Activated CD4-positive, CD25-positive, alpha-beta regulatory T cell treated with anti-CD3 and anti-CD28 coated beads, Interleukin-2, amount 50 U/mL, for 24 hours (primary cell): ENCODE data around the gene POLE.

ENCODE experiments used
- ATAC-seq, 2 donors: fragments of 150-1000 bp; cut with Tn5 transposase; one replicate each; pipeline ENCODE4 v1.10.0; 2021; ENCODE audit warnings: mild to moderate bottlenecking in 1 of 2, moderate library complexity in 1 of 2

The POLE gene

GRCh38 chr12:132673288-132674179 lies 13.6 kb downstream of the POLE start:
- ATAC-seq = no peak

DNA sequence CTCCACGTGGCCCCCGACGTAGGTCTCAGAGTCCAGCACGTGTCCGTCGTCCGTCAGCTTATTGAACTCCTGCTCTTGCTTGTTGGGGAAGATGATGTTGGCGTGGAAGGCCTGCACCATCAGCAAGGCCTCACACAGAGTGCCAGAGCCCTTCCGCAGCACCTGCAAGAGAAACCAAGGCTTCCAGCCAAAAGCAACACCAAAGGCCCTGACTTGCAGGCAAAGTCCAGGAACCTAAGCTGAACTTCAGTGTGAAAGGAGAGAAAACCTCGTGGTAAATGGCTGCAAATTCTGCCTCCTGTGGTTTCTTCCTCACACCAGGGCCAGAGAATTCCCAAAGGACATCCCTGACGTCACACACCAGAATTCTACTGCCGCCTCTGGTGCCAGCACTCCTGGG lies 14.5 kb downstream of the POLE start:
- ATAC-seq = no peak

DNA sequence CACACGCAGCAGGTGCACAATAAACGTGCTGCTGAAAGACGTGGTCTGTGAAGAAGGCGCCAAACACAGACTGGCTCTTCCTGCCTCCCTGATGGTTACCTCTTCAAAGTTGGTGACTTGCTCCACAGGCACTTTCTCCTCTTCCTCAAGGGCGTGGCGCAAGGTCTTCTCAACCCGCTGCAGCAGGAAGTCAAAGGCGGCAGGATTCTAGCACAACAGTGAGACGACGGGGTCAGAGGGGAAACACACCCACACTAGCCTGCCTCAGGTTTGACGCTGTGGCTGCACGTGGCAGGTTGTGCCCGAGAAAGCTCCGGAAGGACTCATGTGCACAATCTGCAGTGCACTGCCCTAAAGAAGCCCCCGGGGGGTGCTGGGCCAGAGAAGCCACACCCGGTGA lies 15.0 kb downstream of the POLE start:
- ATAC-seq = no peak

GRCh38 chr12:132669166-132669879 lies 17.8 kb downstream of the POLE start:
- ATAC-seq = no peak

DNA sequence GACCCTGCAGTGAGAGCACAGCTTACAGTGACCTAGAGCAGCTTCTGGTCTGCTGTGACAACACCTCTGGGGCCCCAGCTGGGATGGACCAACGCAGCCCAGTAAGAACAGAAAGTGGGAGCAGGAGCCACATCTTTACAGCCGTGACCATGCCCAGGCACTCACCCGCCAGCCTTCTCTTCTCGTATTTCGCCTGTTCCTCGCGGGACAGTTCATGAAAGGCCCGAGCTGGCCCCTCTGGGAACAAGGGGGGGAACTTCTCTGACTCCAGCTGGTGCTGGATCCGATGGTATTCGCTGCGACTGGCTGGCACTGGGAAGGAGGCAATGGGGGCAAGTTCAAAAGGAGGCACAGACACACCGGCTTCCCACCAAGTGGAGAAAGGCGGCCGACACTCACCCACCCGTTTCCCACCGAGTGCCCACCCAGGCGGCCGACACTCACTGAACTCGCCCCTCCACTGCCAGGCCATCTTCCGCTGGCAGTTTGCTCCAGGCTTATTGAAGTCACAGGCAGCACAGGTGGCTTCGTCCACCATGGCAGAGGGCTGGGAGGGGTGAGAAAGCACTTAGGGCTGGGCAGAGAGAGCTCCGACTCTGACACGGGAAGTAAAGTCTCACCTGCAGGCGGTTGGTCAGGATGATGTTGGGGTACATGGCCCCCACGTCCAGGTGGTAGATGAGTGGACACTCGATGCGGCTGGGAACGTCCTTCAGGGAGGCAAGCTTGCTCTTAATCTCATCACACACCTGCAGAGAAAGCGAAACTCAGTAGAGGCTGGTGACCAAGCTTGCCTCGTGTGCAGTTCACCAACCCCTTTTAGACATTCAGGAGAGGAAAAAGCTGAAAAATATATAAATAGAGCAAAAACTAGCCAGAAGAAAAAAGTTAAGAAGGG lies 18.7 kb downstream of the POLE start:
- no peak for ATAC-seq

DNA sequence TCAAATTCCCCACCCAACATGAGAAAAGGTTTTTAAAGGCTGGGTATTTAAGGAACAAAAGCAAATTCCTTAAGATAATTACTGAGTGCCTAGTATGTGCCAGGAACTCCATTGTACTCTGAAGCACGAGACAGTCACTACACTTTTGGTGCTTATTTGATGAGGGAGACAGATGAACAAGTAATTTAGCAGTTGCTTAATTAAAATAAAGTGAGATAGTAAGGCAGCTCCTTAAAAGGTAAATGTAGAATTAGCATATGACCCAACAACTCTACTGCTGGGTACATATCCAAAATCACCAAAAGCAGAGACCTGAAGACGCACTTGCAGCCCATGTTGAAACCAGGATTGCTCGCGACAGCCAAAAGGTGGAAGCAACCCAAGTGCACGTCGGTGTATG lies 21.3 kb downstream of the POLE start:
- ATAC-seq = no peak

DNA sequence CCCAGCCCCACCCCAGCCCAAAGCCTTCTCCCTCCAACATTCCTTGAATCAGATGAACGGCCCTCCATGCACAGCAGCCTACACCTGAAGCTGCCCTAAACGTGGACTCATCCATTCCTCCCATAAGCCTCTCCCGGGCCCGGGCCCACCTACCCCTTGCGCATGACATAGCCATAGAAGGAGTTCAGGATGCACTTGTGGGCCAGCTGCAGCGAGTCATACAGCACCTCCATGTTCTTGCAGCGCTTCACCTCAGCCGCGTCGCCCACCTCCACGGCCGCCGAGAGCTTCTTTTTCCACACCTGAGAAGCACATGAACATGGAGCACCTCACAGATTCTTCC lies 22.0 kb downstream of the POLE start:
- ATAC-seq = no peak

GRCh38 chr12:132664206-132665148 lies 22.7 kb downstream of the POLE start:
- no peak for ATAC-seq

GRCh38 chr12:132662901-132663755 lies 24.0 kb downstream of the POLE start:
- ATAC-seq = no peak

GRCh38 chr12:132661972-132662371 lies 25.2 kb downstream of the POLE start:
- no peak for ATAC-seq

- no peak for ATAC-seq
These were observed 26.1 kb downstream of the POLE start for GRCh38 chr12:132660996-132661395.

GRCh38 chr12:132660052-132660451 lies 27.1 kb downstream of the POLE start:
- no peak for ATAC-seq

GRCh38 chr12:132659146-132659545 lies 28.0 kb downstream of the POLE start:
- no peak for ATAC-seq

- no peak for ATAC-seq
These were observed 28.8 kb downstream of the POLE start for GRCh38 chr12:132658149-132658894.

DNA sequence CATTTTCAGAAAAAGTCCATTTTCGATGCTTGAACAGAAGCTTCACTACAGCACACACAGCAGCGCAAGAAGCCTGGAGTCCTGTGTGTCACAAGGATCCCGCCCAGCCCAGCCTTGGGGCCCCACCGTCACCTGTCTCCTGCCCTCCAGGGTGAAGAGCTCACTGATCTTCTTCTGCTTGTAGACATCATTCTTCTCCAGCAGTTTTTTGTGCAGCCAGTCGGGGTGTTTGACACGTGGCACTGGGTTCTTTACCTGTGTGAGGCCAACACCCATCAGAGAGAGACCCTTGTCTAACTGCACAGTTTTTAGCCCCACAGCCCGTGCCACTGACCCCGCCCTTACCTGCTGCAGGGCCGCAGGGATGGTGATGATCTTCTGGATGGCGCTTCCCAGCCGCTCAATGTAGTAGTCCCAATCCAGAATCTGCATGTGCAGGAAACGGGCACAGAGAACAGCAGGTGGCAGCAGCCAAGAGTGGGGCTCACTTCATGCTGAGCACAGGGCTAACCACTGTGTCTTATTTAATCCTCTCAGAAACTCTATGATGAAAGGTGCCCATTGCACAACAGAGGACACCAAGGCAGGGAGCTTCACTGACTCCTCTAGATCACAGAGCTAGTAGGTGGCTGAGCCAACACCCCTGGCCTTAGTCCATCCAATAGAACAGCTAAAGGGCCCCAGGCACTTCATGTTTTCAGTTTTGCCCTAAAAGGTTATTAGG lies 30.0 kb downstream of the POLE start:
- ATAC-seq = no peak

DNA sequence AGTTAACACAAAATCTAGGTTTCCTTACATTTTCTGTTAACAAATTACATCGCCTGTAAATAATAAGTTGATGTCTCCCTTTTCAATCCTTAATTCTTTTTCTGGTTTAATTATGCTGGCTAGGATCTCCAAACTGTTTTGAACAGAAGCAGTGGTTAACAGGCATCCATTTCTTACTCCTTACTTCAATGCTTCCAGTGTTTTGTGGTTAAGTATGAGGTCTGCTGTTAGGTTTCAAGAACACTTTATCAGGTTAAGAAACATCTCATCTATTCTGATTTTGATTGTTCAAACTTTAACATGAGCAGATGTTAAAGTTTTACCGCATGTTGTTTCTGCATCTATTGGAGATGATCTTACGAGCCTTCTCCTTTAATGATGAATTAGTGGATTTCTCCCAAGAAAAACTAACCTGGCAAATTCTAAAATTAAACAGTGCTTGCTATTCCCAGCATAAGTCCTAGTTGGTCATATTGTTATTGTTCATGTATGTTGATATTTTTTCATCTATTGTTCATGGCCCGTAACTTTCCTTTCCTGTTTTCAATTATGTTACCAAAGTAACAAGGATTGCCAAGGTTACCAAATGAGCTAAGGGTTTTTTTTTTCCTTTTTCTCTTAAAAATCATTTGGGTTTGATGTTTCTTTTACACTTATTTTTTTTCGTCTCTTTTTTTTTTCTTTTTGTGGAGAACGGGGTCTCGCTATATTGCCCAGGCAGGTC lies 33.4 kb downstream of the POLE start:
- no peak for ATAC-seq

GRCh38 chr12:132651444-132652100 lies 35.6 kb downstream of the POLE start:
- no peak for ATAC-seq

GRCh38 chr12:132649226-132649945 lies 37.8 kb downstream of the POLE start:
- no peak for ATAC-seq
